DOHH2 (cell line): ENCODE measurements around the gene PNPO.

ENCODE experiments used
- CTCF ChIP-seq: fragments of 200-600 bp; sonication (generic); IDR thresholded peaks from one replicate; pipeline ENCODE4 v1.5.1; 2014; ENCODE audit warnings: antibody characterized with exemption, mild to moderate bottlenecking, low read depth, low read length; ENCODE audit not compliant: poor library complexity, severe bottlenecking
- EZH2phosphoT487 ChIP-seq: fragments of 200-600 bp; sonication (generic); IDR thresholded peaks from 2 replicates; pipeline ENCODE4 v1.6.1; 2017; ENCODE audit warnings: borderline replicate concordance, mild to moderate bottlenecking, antibody characterized with exemption, low read length, moderate library complexity, mixed read lengths

GRCh38 chr17:47917581-47917980, 23.8 kb upstream of the PNPO start:
- no peak for TF ChIP-seq CTCF
- TF ChIP-seq EZH2phosphoT487, result no peak
